SK-N-SH (cell line): Measurements from ENCODE around the gene PRRT4. TPM values are rescaled to one million over a fixed set of nuclear protein-coding genes. Genes with fewer than 3 reads are reported as not detected.
A peak's percentile ranks its signal among the peaks of the same experiment; 100 is the strongest.

Experiments
- CTCF ChIA-PET: fragments of 300-600, 350-600 bp; formaldehyde crosslinking; extraction: SDS; loops from one replicate; lab custom pipeline; 2021; lab: Yijun Ruan, JAX
- POLR2A ChIA-PET: fragments of 350-600 bp; sonication (Branson Sonifier 250); formaldehyde crosslinking; extraction: SDS; loops from one replicate; lab custom pipeline; 2020; ENCODE audit warnings: antibody characterized with exemption, inconsistent platforms; lab: Yijun Ruan, JAX
- DNase-seq: peaks from one replicate; pipeline ENCODE4 v3.0.0; 2012
- H2AFZ ChIP-seq: fragments of 200-600 bp; sonication (generic); 2 replicates; pipeline ENCODE4 v1.8.1; 2016; ENCODE audit warnings: antibody characterized with exemption, mild to moderate bottlenecking, low read depth
- H3F3A ChIP-seq: fragments of 200-600 bp; sonication (generic); replicated peaks from 2 replicates; pipeline ENCODE3; 2016; ENCODE audit warnings: antibody characterized with exemption, mild to moderate bottlenecking; ENCODE audit not compliant: insufficient read depth
- H3K27ac ChIP-seq, 2 experiments: fragments of 200-500 bp in 1 of 2; fragments of 200-600 bp in 1 of 2; sonication (Bioruptor generic) in 1 of 2; sonication (generic), shearing (Covaris generic) in 1 of 2; 2 replicates each; pipeline versions ENCODE4 v1.5.1 to v1.6.1; 2014 to 2016; ENCODE audit warnings: low read depth in 2 of 2, inconsistent platforms in 1 of 2, low read length in 1 of 2, mild to moderate bottlenecking in 1 of 2, mixed read lengths in 1 of 2
- H3K27me3 ChIP-seq: fragments of 200-600 bp; sonication (generic), shearing (Covaris generic); 2 replicates; pipeline ENCODE4 v1.6.1; 2016; ENCODE audit warnings: mixed run types; ENCODE audit not compliant: insufficient read depth
- H3K36me3 ChIP-seq, 2 experiments: fragments of 200-500 bp in 1 of 2; fragments of 200-600 bp in 1 of 2; sonication (Bioruptor generic) in 1 of 2; sonication (generic) in 1 of 2; replicated peaks in 1 of 2; 2 replicates each; pipeline versions ENCODE3 to v1.5.1; 2014 to 2016; ENCODE audit warnings: low read length in 1 of 2, mild to moderate bottlenecking in 1 of 2; ENCODE audit not compliant: insufficient read depth in 2 of 2, control insufficient read depth in 1 of 2
- H3K4me1 ChIP-seq, 2 experiments: fragments of 200-500 bp in 1 of 2; fragments of 200-600 bp in 1 of 2; sonication (Bioruptor generic) in 1 of 2; sonication (generic), shearing (Covaris generic) in 1 of 2; 2 replicates each; pipeline versions ENCODE4 v1.5.1 to v1.6.1; 2014 to 2016; ENCODE audit warnings: low read depth in 1 of 2, low read length in 1 of 2, mixed run types in 1 of 2; ENCODE audit not compliant: insufficient read depth in 2 of 2, control insufficient read depth in 1 of 2
- H3K4me2 ChIP-seq: fragments of 200-600 bp; sonication (generic), shearing (Covaris generic); 2 replicates; pipeline ENCODE4 v1.6.1; 2017; ENCODE audit warnings: mixed run types
- H3K4me3 ChIP-seq, 2 experiments: fragments of 200-500 bp in 1 of 2; fragments of 200-600 bp in 1 of 2; sonication (Bioruptor generic) in 1 of 2; sonication (generic), shearing (Covaris generic) in 1 of 2; 2 replicates each; pipeline versions ENCODE4 v1.5.1 to v1.8.1; 2014 to 2016; ENCODE audit warnings: low read depth in 2 of 2, inconsistent platforms in 1 of 2, low read length in 1 of 2, mild to moderate bottlenecking in 1 of 2, mixed read lengths in 1 of 2, moderate library complexity in 1 of 2
- H3K79me2 ChIP-seq: fragments of 200-600 bp; sonication (generic); 2 replicates; pipeline ENCODE4 v1.8.1; 2017; ENCODE audit warnings: mild to moderate bottlenecking; ENCODE audit not compliant: insufficient read depth
- H3K9ac ChIP-seq: fragments of 200-600 bp; sonication (generic); 2 replicates; pipeline ENCODE4 v1.6.1; 2017; ENCODE audit warnings: mixed run types
- H3K9me2 ChIP-seq: fragments of 200-600 bp; sonication (generic); 2 replicates; pipeline ENCODE4 v1.6.1; 2017; ENCODE audit warnings: mixed run types
- H3K9me3 ChIP-seq: fragments of 200-600 bp; sonication (generic); 2 replicates; pipeline ENCODE4 v1.6.1; 2017; ENCODE audit warnings: mixed run types, mild to moderate bottlenecking, moderate library complexity
- H4K20me1 ChIP-seq: fragments of 200-600 bp; sonication (generic); 2 replicates; pipeline ENCODE4 v1.6.1; 2017; ENCODE audit warnings: mild to moderate bottlenecking, mixed run types; ENCODE audit not compliant: insufficient read depth
- CHD2 ChIP-seq: fragments of 150-350 bp; IDR thresholded peaks from 2 replicates; pipeline ENCODE4 v1.6.1; 2018; ENCODE audit warnings: low read length; ENCODE audit not compliant: partially characterized antibody
- EP300 ChIP-seq, 2 experiments: IDR thresholded peaks; 2 replicates each; pipeline versions ENCODE4 v1.4.0 to v1.6.1; 2012; ENCODE audit warnings: borderline replicate concordance in 1 of 2, low read depth in 1 of 2, low read length in 1 of 2
- FOXJ3 ChIP-seq: sonication (generic); formaldehyde crosslinking; IDR thresholded peaks from 2 replicates; pipeline ENCODE4 v1.5.1; 2020; ENCODE audit warnings: mild to moderate bottlenecking, missing genetic modification reagents
- GATA2 ChIP-seq: sonication (generic); formaldehyde crosslinking; IDR thresholded peaks from 2 replicates; pipeline ENCODE4 v1.5.0; 2020; ENCODE audit warnings: mild to moderate bottlenecking, missing genetic modification reagents
- IRF3 ChIP-seq: fragments of 150-350 bp; IDR thresholded peaks from 2 replicates; pipeline ENCODE4 v1.6.1; 2016; ENCODE audit warnings: mild to moderate bottlenecking, low read depth, low read length
- NFIC ChIP-seq: IDR thresholded peaks from 2 replicates; pipeline ENCODE4 v1.4.0; 2012; ENCODE audit warnings: borderline replicate concordance
- NRF1 ChIP-seq: IDR thresholded peaks from 2 replicates; pipeline ENCODE4 v1.6.1; 2012; ENCODE audit warnings: low read depth, mild to moderate bottlenecking, low read length
- PBX3 ChIP-seq: IDR thresholded peaks from 2 replicates; pipeline ENCODE4; 2012
- POLR2AphosphoS5 ChIP-seq: IDR thresholded peaks from 2 replicates; pipeline ENCODE4 v1.6.1; 2012; ENCODE audit warnings: low read depth, low read length
- RAD21 ChIP-seq: IDR thresholded peaks from 2 replicates; pipeline ENCODE4 v1.6.1; 2012; ENCODE audit warnings: mild to moderate bottlenecking, low read length
- RCOR1 ChIP-seq: fragments of 150-350 bp; IDR thresholded peaks from 2 replicates; pipeline ENCODE4 v1.6.1; 2017; ENCODE audit warnings: antibody characterized with exemption, low read length
- RXRA ChIP-seq: IDR thresholded peaks from 2 replicates; pipeline ENCODE4 v1.4.0; 2012; ENCODE audit warnings: low read depth, mild to moderate bottlenecking, borderline replicate concordance
- TCF12 ChIP-seq: IDR thresholded peaks from 2 replicates; pipeline ENCODE4 v1.4.0; 2012
- USF1 ChIP-seq: IDR thresholded peaks from 2 replicates; pipeline ENCODE4 v1.4.0; 2012; ENCODE audit warnings: low read depth, borderline replicate concordance
- USF2 ChIP-seq: fragments of 150-350 bp; IDR thresholded peaks from 2 replicates; pipeline ENCODE4 v1.6.1; 2017; ENCODE audit warnings: antibody characterized with exemption, low read length, low read depth, borderline replicate concordance
- WGBS: methylation state at CpG from one replicate; pipeline ENCODE4 v1.1.6; 2017; ENCODE audit warnings: low lambda C conversion rate; 5-methylcytosine and 5-hydroxymethylcytosine counted together
- polyA plus RNA-seq, 3 experiments: library from polyadenylated mRNA; depleted of rRNA; stranded (reverse); fragments of >200 nt; gene quantifications; 2 replicates each; pipeline ENCODE4 v1.2.3, GENCODE V29; 2012

Gene PRRT4
- polyA plus RNA-seq, 1 of the 3 experiments (the other 2 are of a cell fraction) = 1.5 TPM

DNA sequence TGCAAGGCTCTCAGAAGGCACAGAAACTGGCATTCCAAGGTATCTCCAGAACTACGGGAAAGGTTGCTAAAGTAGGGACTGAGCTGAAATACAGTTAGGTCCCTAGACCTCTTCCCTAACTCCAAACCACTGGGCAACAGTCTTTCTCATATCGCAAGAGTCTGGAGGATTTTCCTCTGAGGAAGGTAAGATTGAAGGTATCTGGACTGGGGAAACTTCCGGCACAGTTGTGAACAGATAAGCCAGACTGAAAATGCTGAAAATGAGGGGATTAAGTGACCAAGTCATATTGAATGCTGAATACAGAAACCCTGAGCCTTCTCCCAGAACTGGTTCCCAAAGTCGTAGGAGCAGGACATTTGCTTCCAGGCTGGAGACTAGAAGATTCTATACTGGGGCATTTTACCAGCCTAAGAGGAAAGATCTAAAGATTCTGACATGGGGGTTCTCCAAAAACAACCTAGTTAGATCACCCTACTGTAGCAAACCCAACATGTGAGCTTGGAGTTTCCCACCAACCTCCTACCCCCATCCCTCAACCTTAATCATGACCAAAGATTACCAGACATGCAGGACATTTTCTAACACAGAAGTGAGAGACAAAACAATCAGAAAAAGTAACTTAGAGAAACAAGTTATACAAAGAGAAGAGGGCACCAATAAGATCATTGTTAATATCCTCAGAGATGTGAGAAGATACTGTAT is 2.8 kb upstream of the PRRT4 start:
- Histone ChIP-seq H3K4me1 (peaks cover 0 to 44% of the 10 kb centered on the region in 2 experiments; a peak in 2 of 4 replicates), H3K79me2 (no peaks in the 10 kb centered on the region), H3K9ac (no peak overlapping the region), H3K4me3 (no peak overlapping the region), H3K4me2 (no peak overlapping the region), H3K9me3 (no peaks in the 10 kb centered on the region), H3F3A (peaks cover 5% of the 10 kb centered on the region), H2AFZ (no peak overlapping the region), H4K20me1 (no peaks in the 10 kb centered on the region), H3K9me2 (no peaks in the 10 kb centered on the region), H3K27ac (peak overlapping the region; percentile 24 to 100; a peak in 3 of 4 replicates), H3K27me3 (peaks cover 46% of the 10 kb centered on the region), H3K36me3 (no peaks in the 10 kb centered on the region)
- DNase-seq = no peak
- ChIA-PET CTCF (interaction anchor here (0.8 to 20.2 kb wide), 5 partner anchors 17 to 61 kb away, joined by 3 to 493 read pairs (median 21); partner anchors contain the start of gene RBM28), POLR2A (interaction anchor here (0.9 kb wide), 1 partner anchor 23 kb away, joined by 3 read pairs; no protein-coding TSS in a partner anchor)
- WGBS = 39% methylated on average over 4 of the region's 4 CpGs
- TF ChIP-seq RAD21 (no peak), RXRA (no peak), TCF12 (no peak), POLR2AphosphoS5 (no peak), RCOR1 (peak; percentile 13; the same call in 1 of the 2 replicates), USF2 (no peak)

GRCh38 chr7:128363261-128363721 is 1.8 kb upstream of the PRRT4 start:
- H3K9me3 ChIP-seq = no peaks in the 10 kb centered on the region
- H3F3A ChIP-seq = peaks cover 5% of the 10 kb centered on the region
- TF ChIP-seq GATA2 (CRISPR knock-in tag) (peak; percentile 95), PBX3 (0 out of 2 replicates have a peak, but pooled peaks have one; percentile 14), NFIC (peak; percentile 22; the same call in 1 of the 2 replicates), CHD2 (peak; percentile 82), TCF12 (peak; percentile 58), RCOR1 (peak; percentile 96), IRF3 (no peak), NRF1 (no peak), USF1 (no peak), EP300 (IDR thresholded peaks at IDR 0.05; ENCODE audit: borderline replicate concordance in 1 of 2, low read depth in 1 of 2, low read length in 1 of 2) (peak; percentile 22 to 96; a peak in 3 of 4 replicates), FOXJ3 (CRISPR knock-in tag) (peak; percentile 76; the same call in 1 of the 2 replicates)
- peaks cover 46% of the 10 kb centered on the region for H3K27me3 ChIP-seq
- peaks cover 0 to 54% of the 10 kb centered on the region in 2 experiments; a peak in 2 of 4 replicates for H3K4me1 ChIP-seq
- H3K79me2 ChIP-seq = no peaks in the 10 kb centered on the region
- CTCF ChIA-PET = interaction anchor here (1.8 to 20.2 kb wide), 5 partner anchors 10 to 62 kb away, joined by 5 to 493 read pairs (median 21); partner anchors contain the start of gene RBM28
- peak; percentile 84 for DNase-seq
- no peaks in the 10 kb centered on the region for H4K20me1 ChIP-seq
- POLR2A ChIA-PET = interaction anchor here (1.1 to 3.9 kb wide), 3 partner anchors 14 to 24 kb away, joined by 4 to 32 read pairs (median 6); no protein-coding TSS in a partner anchor
- H3K4me2 ChIP-seq = no peak overlapping the region
- H3K4me3 ChIP-seq = no peak overlapping the region
- peak overlapping the region in 1 of 2 experiments; percentile 100; a peak in 2 of 4 replicates for H3K27ac ChIP-seq
- no peak overlapping the region for H2AFZ ChIP-seq
- H3K9ac ChIP-seq = no peak overlapping the region
- no peaks in the 10 kb centered on the region for H3K9me2 ChIP-seq
- H3K36me3 ChIP-seq = no peaks in the 10 kb centered on the region
- WGBS = 37% methylated on average over 6 of the region's 6 CpGs
